Subcutaneous adipose tissue (tissue), 4 donors: ENCODE data around the gene STARD4. TPM values are rescaled to one million over a fixed set of nuclear protein-coding genes. Genes with fewer than 3 reads are reported as not detected.

Experiments used
- total RNA-seq, 4 donors: library from RNA; depleted of rRNA; stranded (reverse); fragments of >200 nt; gene quantifications; one replicate each; pipeline ENCODE4 v1.1.0, GENCODE V29; 2016
- TF ChIP-seq, protein P1 (sequence below): fragments of 450-650 bp; IDR thresholded peaks from one replicate; pipeline ENCODE4 v1.5.1; 2016; ENCODE audit warnings: low read depth, mild to moderate bottlenecking, control low read depth, antibody characterized with exemption, moderate library complexity

STARD4 gene
- 10 to 100 TPM in 2 of 4 donors, 1 to 10 TPM in 2; 5.8 to 24.5 (median 11.7) TPM for total RNA-seq

DNA sequence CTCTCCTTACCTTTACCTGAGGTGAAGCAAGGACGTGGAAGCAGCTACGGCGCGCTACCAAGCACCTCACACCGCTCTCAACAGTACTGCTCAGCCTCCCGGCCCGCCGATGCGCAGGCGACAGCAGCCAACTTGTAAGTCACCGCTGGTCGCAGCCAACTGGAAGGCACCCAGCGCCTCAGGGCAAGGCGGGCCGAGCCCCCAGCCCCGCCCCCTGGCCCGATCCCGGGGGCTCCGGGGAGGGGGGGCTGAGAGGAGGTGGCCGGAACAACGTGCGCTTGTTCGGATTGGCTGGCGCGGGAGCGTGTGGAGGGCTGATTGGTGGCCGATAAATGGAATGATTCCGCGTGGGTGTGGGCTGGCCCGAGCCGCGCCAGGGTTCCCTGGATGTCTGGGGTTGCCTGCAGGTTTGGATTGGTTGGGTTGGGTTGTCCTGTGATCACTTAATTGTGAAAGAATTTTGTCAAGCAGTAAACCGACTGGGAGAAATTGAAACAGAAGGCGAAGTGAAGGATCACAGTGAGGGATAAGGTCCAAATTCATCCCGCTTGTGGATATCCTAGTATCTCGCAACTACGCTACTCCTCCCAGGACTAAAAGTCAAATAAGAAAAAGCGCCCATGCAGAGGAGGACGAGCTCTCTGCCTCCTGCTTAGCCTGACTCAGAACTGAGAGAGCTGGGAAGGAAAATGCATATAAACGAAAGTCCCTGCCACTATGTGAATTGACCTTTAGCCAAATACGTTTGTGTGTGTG, at the start of gene STARD4:
Gene STARD4 (minus strand): TSS at position 161 of the 756 bp plus-strand sequence. CDS start 5,102 bp downstream, outside the sequence.
- TF ChIP-seq, protein P1, sequence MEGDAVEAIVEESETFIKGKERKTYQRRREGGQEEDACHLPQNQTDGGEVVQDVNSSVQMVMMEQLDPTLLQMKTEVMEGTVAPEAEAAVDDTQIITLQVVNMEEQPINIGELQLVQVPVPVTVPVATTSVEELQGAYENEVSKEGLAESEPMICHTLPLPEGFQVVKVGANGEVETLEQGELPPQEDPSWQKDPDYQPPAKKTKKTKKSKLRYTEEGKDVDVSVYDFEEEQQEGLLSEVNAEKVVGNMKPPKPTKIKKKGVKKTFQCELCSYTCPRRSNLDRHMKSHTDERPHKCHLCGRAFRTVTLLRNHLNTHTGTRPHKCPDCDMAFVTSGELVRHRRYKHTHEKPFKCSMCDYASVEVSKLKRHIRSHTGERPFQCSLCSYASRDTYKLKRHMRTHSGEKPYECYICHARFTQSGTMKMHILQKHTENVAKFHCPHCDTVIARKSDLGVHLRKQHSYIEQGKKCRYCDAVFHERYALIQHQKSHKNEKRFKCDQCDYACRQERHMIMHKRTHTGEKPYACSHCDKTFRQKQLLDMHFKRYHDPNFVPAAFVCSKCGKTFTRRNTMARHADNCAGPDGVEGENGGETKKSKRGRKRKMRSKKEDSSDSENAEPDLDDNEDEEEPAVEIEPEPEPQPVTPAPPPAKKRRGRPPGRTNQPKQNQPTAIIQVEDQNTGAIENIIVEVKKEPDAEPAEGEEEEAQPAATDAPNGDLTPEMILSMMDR = no peak

DNA sequence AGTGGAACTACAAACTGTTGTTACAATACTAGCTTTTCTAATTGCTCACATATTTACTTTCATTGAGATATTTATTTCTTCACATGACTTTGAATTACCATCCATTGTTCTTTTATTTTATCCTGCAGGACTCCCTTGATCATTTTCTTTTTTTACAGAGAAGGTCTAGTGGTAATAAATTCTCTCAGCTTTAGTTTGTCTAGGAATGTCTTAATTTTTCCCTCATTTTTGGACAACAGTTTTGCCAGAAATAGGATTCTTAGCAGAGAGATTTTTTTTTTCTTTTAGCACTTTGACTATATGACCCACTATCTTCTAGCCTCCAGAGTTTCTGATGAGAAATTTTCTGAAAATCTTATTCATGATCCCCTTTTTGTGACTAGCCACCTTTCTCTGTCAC, 47.3 kb upstream of the STARD4 start:
- TF ChIP-seq, protein P1 = no peak

DNA sequence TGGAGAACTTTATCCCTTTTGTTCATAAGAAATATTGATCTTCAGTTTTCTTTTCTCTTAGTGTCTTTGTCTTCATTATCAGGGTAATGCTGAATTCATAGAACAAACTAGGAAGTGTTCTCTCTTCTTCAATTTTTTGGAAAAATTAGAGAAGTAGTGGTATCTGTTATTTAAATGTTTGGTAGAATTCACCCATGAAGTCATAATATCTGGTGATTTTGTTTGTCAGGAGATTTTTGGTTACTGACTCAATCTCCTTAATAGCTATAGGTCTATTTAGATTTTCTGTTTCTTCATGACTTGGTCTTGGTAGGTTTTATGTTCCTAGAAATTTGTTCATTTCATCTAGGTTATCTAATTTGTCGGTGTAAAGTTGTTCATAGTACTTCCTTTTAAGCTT, 45.4 kb upstream of the STARD4 start:
- TF ChIP-seq, protein P1 = no peak

GRCh38 chr5:111557111-111557510, 44.8 kb upstream of the STARD4 start:
- TF ChIP-seq, protein P1 = no peak

DNA sequence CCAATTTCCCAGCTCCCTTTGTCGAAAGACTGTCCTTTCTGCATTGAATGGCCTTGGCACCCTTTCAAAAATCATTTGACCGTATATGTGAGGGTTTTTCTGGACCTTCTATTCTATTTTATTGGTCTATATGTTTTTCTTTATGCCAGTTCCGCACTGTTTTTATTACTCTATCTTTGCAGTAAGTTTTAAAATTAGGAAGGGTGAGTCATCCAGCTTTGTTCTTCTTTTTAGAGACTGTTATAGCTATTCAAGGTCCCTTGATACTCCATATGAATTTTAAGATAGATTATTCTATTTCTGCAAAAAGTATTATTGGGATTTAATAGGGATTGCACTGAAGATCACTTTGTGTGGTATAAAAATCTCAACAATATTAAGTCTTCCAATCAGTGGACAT, 44.2 kb upstream of the STARD4 start:
- TF ChIP-seq, protein P1 = no peak

DNA sequence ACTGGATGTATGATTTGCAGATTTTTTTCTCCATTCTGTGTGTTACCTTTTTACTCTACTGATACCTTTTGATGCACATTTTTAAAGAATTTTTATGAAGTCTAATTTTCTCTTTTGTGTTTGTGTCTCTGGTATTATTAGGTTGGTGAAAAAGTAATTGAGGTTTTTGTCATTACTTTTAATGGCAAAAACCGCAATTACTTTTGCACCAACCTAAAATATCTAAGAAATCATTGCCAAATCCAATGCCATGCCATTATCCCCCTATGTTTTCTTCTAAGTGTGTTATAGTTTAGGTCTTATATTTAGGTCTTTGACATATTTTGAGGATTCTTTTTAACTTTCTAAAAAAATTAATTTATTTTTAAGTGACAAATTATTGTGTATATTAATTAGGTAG, 43.4 kb upstream of the STARD4 start:
- TF ChIP-seq, protein P1 = no peak

DNA sequence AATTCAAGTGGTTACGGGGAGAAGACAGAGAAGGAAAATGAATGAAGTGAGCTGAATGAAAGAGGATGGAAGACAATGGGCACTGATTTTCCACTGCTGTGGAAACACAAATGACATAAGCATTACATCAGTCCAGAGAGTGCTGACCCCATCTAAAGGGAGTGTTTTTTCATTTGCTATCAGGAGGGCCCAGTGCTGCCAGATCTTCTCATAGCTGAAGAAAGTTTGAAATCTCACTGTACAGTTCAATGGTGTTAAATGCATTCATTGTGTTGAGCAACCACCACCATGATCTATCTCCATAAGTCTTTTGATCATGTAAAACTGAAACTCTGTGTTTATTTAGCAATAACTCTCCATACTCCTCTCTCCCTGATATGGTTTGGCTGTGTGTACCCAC, 41.5 kb upstream of the STARD4 start:
- TF ChIP-seq, protein P1 = no peak
